Nephron (organoid): Measurements from ENCODE around the gene GALNT9.

Source experiments
- H3K27ac Mint-ChIP-seq, 3 experiments: 2 replicates each; pipeline ENCODE4 v1.8.0; 2020; ENCODE audit warnings: mixed read lengths in 3 of 3, mild to moderate bottlenecking in 2 of 3, moderate library complexity in 1 of 3
- H3K27me3 Mint-ChIP-seq: 2 replicates; pipeline ENCODE4 v1.8.0; 2021; ENCODE audit warnings: low read depth, mild to moderate bottlenecking, moderate library complexity, mixed read lengths
- H3K36me3 Mint-ChIP-seq: 2 replicates; pipeline ENCODE4 v1.8.0; 2020; ENCODE audit warnings: low read depth, mixed read lengths
- H3K4me1 Mint-ChIP-seq: 2 replicates; pipeline ENCODE4 v1.8.0; 2020; ENCODE audit warnings: mixed read lengths
- H3K4me3 Mint-ChIP-seq, 3 experiments: 2 replicates each; pipeline ENCODE4 v1.8.0; 2020; ENCODE audit warnings: mild to moderate bottlenecking in 3 of 3, mixed read lengths in 3 of 3, moderate library complexity in 2 of 3
- H3K9me3 Mint-ChIP-seq: 2 replicates; pipeline ENCODE4 v1.8.0; 2020; ENCODE audit warnings: mixed read lengths
- CTCF ChIP-seq, 3 experiments: fragments of 200-600 bp; sonication (generic); IDR thresholded peaks; one replicate each; pipeline ENCODE4 v1.5.0; 2021; ENCODE audit warnings: antibody characterized with exemption in 3 of 3; ENCODE audit not compliant: unreplicated experiment in 3 of 3

The GALNT9 gene

GRCh38 chr12:132236930-132237771 is 92.2 kb downstream of the GALNT9 start:
- Mint-ChIP-seq H3K9me3 (peaks cover 7% of the 10 kb centered on the region), H3K4me3 (no peak overlapping the region), H3K4me1 (peaks cover 29% of the 10 kb centered on the region), H3K27ac (no peak overlapping the region), H3K36me3 (peaks cover 4% of the 10 kb centered on the region), H3K27me3 (peaks cover 26% of the 10 kb centered on the region)
- TF ChIP-seq CTCF (IDR thresholded peaks at IDR 0.05; ENCODE audit: unreplicated experiment in 3 of 3): no peak

- H3K9me3 Mint-ChIP-seq: peaks cover 7% of the 10 kb centered on the region
- H3K4me1 Mint-ChIP-seq: peaks cover 29% of the 10 kb centered on the region
- peaks cover 4% of the 10 kb centered on the region for H3K36me3 Mint-ChIP-seq
- H3K27ac Mint-ChIP-seq: no peak overlapping the region
- no peak for TF ChIP-seq CTCF (IDR thresholded peaks at IDR 0.05; ENCODE audit: unreplicated experiment in 3 of 3)
- H3K27me3 Mint-ChIP-seq: peaks cover 26% of the 10 kb centered on the region
- no peak overlapping the region for H3K4me3 Mint-ChIP-seq
These were observed 93.1 kb downstream of the GALNT9 start for GRCh38 chr12:132236129-132236929.

- peaks cover 4% of the 10 kb centered on the region for H3K36me3 Mint-ChIP-seq
- H3K27me3 Mint-ChIP-seq: peaks cover 31% of the 10 kb centered on the region
- H3K4me3 Mint-ChIP-seq: no peak overlapping the region
- H3K9me3 Mint-ChIP-seq: peaks cover 7% of the 10 kb centered on the region
- TF ChIP-seq CTCF (IDR thresholded peaks at IDR 0.05; ENCODE audit: unreplicated experiment in 3 of 3): no peak
- H3K4me1 Mint-ChIP-seq: peaks cover 29% of the 10 kb centered on the region
- H3K27ac Mint-ChIP-seq: no peak overlapping the region
These were observed 94.1 kb downstream of the GALNT9 start for GRCh38 chr12:132235116-132235820.

- Mint-ChIP-seq H3K4me3 (no peak overlapping the region), H3K36me3 (no peaks in the 10 kb centered on the region), H3K27me3 (peaks cover 19% of the 10 kb centered on the region), H3K4me1 (peaks cover 9% of the 10 kb centered on the region), H3K27ac (no peak overlapping the region), H3K9me3 (peaks cover 5% of the 10 kb centered on the region)
- no peak for TF ChIP-seq CTCF (IDR thresholded peaks at IDR 0.05; ENCODE audit: unreplicated experiment in 3 of 3)
These were observed 99.0 kb downstream of the GALNT9 start for GRCh38 chr12:132230381-132230780.

GRCh38 chr12:132229926-132230325 is 99.5 kb downstream of the GALNT9 start:
- Mint-ChIP-seq H3K27ac (no peak overlapping the region), H3K36me3 (no peaks in the 10 kb centered on the region), H3K4me3 (no peak overlapping the region), H3K4me1 (peaks cover 6% of the 10 kb centered on the region), H3K9me3 (peaks cover 2% of the 10 kb centered on the region), H3K27me3 (peaks cover 16% of the 10 kb centered on the region)
- TF ChIP-seq CTCF (IDR thresholded peaks at IDR 0.05; ENCODE audit: unreplicated experiment in 3 of 3): no peak
